HG03025 (cell line): Measurements from ENCODE around the gene CHN1.
A peak's percentile ranks its signal among the peaks of the same experiment; 100 is the strongest.

Experiments
- ATAC-seq: cut with Tn5 transposase; IDR thresholded peaks from one replicate; pipeline ENCODE4 v1.9.1; 2021; ENCODE audit warnings: mild to moderate bottlenecking, moderate library complexity; ENCODE audit not compliant: unreplicated experiment, low FRiP score

CHN1 gene

GRCh38 chr2:175004980-175005732 lies at the start of gene CHN1:
TSS of gene CHN1 (minus strand) at chr2:175005381. CDS start at chr2:175004912, 469 bp downstream.
- ATAC-seq = peak; percentile 69

- ATAC-seq = no peak
Observed at GRCh38 chr2:175054340-175054739, 49.2 kb upstream of the CHN1 start.

GRCh38 chr2:175049661-175050060 lies 44.5 kb upstream of the CHN1 start:
- no peak for ATAC-seq

DNA sequence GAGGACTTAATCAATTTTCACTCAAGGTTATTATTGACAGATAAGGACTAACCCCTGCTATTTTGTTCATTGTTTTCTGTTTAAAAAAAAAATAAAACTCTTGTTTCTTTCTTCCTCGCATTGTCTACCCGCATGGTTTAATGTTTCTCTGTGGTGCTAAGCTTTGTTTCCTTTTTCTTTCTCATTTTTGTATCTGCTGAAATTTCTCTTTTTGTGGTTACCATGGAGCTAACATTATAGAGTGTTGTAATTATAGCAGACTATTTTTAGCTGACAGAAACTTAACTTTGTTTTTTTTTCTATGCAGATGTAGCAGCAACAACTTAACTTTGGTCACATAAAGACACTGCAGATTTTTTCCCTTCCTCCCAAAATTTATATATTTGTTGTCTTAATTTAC lies 43.1 kb upstream of the CHN1 start:
- peak; percentile 71 for ATAC-seq

DNA sequence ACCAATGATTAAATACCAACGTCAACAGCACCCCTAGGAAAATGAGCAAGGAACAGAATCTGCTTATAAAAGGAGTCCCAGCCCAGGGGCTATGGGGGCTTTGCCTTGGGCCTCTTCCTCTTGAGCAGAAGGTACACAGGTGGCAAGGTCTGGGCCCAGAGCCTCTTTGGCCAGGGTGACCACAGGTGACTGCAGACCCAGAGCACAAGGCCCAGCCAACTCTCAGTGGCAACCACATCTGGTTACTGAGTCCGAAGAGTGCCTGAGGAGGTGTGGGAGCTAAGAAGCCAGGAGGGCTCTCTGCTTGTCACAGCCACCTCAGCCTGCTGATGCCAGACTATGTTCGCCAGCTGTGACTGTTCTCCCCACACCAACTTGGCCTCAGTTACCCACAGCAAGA lies 34.3 kb upstream of the CHN1 start:
- ATAC-seq = no peak

DNA sequence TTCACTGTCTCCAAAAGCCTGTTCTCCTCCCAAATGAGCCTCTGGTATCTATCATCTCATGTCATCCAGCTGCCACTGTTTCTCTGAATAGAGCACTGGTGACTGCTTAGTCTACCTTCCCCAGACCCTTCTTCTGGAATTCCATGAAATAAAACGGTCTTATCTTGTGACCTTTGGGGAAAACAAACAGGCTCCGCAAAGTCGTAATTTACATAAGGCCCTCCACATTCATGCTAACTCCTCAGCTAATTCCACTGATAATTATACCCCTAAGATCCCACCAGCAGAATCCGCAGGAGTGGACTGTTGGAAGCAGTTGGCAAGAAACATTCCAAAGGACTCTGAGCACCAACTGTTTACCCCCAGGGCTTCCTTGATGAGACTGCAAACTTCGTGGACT lies 33.9 kb upstream of the CHN1 start:
- no peak for ATAC-seq

DNA sequence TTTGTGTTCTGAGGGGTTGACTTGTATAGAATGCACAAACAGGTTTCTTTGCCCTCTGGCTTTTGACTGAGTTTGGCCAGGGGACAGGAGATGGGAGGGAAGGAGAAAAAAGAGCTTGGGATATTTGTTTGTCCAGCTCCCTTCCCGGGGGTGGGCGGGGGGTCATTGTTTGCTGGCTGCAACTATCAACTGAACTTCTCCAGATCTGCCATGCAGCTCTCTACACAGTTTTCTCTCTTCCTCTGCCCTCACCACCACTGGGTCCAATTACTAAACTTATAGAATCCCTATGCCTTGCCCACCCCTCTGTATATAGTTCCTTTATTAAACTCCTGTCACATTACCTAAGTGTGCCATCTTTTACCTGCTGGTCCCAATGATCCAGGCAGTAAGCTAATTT lies 32.8 kb upstream of the CHN1 start:
- ATAC-seq = no peak

- no peak for ATAC-seq
Observed at GRCh38 chr2:175036582-175037018, 31.4 kb upstream of the CHN1 start.

DNA sequence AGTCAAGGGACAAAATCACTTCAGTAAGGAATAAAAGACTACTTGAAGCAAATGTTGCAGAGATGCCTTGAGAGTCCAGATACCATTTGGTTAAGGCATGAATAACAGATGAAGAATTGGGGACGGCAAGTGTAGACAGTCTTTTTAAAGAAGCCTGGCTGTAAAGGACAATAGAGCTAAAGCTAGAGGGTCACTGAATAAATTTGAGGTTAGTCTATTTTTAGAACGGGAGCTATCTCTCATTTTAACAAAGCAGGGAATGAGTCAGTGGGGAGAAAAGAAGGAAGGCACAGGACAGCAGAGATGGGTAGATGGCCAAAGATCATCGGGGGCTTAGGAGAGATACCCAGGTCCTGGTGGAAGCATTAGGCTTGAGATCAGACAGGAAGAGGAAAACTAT lies 30.6 kb upstream of the CHN1 start:
- ATAC-seq = no peak

- ATAC-seq = no peak
Observed at GRCh38 chr2:175034716-175035115, 29.5 kb upstream of the CHN1 start.

DNA sequence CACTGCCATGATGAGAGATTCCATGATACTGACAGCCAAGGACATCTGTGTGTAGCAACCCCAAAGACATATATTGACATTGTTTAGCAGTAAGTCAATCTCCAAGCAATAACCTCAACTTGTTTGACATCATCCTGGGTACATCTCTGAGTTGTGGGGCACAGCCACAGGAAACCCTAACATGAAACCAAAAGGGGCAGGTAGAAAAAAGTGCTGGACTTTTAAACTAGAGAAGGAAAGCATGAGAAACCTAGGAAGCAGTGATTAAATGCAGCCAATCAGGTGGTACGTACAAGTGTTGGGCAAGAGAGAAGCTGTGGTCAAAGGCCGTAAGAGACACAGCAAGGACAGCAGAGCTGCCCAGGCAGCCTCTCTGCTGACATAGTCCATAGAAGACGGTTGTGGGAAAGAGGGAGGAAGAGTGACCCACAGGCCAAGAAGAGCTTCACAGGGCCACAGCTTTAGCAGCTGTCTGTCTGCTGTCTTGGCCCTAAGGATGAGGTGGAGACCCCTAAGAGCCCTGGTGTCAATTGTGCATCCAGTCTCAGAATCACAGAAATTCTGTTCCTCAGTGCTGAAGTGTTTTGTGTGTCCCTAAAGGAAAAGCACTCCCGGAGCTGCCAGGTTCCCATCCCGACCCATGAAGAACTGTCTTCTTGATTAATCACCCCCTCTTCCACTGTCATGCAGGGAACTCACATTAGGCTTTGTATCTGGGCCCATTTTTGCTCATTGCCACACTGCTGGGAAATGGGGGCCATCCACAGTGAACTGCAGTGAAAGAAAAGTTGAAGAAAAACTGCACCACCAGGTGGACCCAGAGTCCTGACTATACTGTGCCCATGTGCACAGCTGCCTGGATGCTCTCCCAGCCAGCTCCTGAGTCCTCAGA lies 25.4 kb upstream of the CHN1 start:
- ATAC-seq = no peak

DNA sequence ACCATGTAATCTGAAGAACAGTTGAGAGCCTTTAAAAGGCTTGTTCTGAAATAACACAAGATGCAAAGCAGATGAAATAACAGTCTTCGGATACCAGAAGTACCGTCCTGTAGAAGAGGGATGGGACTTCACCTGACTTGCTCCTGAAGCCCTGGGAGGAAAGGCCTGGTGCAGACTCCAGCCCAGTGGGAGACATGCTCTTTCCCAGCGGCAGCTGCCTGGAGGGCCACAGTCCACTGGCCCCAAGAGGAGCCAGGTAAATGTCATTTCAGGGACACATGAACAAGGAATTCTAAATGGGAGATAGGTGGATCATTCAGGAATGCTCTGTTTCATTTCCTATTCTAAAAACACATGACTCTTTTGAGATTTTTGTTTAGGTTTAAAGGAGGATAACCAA lies 22.6 kb upstream of the CHN1 start:
- no peak for ATAC-seq

DNA sequence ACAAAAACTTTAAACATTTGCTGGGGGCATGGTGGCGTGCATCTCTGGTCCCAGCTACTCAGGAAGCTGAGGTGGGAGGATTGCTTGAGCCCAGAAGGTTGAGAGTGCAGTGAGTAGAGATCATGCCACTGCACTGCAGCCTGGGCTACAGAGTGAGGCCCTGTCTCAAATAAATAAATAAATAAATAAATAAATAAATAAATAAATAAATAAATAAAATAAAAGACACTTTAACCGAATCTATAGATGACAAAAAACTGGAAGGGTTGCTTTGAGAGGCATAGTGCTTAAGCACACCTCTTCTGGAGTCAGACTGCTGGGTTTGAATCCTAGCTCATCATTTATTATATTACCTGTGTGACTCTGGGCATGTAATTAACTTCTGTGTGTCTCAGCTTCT lies 21.2 kb upstream of the CHN1 start:
- no peak for ATAC-seq

GRCh38 chr2:175025946-175026345 lies 20.8 kb upstream of the CHN1 start:
- no peak for ATAC-seq

DNA sequence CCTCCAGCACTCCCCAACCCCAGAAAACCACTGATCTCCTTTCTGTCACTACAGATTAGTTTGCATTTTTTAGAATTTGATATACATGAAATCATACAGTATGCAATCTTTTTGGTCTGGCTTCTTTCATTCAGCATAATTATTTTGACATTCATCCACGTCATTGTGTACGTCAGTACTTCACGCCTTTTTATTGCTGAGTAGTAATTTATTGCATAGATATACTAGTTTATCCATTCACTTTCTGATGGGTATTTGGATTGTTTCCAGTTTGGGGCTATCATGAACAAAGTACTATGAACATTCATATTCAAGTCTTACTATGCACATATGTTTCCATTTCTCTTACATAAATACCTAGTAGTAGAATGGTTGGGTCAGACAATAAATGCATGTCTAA lies 20.1 kb upstream of the CHN1 start:
- ATAC-seq = no peak

GRCh38 chr2:175022923-175023322 lies 17.7 kb upstream of the CHN1 start:
- no peak for ATAC-seq

DNA sequence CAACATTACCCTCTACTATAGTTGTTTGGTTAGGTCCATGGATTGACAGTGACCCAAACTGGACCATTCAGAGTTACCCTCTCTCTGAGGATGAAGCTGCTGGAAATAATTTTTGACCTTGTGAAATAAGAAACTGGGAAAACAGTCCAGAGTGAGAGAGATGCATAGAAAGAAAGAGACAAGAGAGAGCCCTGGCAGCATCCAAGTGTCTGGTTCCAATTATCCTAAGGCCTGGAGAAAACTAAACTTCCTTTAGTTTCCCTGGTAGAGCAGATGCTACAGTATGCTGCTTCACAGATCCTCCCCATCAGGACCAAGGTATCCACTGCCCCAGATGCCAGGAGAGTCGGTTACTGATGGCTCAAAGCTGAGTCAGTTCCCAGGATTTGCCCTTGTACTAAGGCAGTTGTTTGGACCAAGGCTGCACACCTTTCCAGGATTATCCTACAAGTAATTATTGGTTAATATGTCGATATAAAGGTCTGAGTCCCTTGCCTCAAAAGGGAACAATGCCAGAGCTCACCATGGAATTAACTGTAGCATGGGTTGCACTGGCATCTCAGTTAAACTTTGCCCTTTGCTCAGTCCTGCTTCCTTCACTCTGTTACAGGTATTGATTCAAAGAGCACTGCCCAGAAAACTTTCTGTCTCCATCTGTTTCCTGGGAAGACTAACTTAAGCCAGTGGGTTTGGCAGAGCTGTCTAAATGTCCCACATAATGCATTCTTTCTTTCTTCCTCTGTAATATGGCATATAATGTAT lies 14.6 kb upstream of the CHN1 start:
- no peak for ATAC-seq

DNA sequence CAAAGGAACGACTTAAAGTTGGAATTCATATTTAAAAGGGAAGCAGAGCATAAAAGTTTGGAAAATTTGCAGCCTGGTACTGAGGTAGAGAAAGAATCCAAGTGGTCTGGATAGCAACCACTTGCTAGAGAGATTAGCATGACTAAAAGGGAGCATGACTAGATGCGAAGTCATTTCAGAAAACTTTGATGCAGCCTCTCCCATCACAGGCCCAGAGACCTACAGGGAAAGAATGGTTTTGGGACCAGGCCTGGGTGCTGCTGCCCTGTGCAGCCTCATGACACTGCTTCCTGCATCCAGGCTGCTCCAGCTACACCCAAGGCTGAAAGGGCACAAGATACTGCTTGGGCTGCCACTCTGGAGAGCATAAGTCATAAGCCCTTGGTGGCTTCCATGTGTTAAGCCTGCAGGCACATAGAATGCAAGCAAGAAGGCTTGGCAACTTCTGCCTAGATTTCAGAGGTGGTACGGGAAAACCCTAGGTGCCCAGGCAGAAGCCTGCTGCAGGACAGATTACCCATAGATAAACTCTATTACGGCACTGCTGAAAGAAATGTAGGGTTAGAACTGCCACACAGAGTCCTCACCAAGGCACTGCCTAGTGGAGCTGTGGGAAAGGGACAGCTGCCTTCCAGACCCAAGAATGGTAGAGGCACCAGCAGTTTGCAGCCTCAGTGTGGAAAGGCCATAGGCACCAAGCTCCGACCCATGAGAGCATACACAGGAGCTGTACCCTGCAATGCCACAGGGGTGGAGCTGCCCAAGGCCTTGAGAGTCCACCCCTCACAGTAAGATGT lies 12.6 kb upstream of the CHN1 start:
- ATAC-seq = no peak

DNA sequence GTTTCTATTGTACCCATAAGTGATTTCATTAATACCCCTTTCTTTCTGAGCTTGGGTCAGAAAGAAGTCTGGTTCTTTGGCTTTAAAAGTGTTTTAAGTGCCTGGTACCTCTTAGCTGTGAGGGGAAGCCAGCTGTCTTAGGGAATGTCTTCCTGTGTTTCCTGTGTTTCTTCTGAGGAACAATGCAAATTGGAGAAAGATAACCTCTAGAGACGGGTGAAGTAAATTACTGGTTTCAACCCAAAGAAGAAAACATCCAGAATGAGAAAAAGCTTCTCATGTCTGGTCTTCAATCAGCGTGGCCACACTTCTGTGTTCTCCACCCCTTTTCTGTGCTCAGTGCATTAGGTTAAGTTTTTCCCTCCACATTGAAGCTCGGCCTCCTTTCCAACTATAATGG lies 10.2 kb upstream of the CHN1 start:
- ATAC-seq = no peak

DNA sequence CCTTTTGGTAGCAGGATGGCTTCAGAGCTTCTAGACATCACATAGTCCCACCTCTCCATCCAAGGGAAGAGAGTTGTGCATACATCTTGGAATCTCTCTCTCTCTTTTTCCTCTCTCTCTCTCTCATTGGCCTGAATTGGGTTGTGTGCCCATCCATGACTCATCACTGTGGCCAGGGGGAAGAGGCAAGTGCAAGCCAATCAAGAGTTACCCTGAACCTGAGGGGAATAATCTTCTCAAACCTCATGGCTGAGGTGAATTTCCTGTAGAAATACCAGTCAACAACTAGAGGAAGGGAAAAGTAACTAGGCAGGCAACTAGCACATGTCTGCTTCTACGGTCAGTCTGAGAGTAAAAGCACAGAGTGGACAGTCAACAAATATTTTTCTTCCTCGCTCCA lies 7.3 kb upstream of the CHN1 start:
- ATAC-seq = no peak
